CD14-positive monocyte (primary cell): ENCODE data around the gene WDR70. TPM values are rescaled to one million over a fixed set of nuclear protein-coding genes. Genes with fewer than 3 reads are reported as not detected.

Source experiments
- DNase-seq, 3 donors: peaks; one replicate each; pipeline ENCODE4 v3.0.0-alpha.2; 2011 to 2022
- H2AFZ ChIP-seq: 2 replicates; pipeline ENCODE4 v1.6.0; 2012; ENCODE audit warnings: mild to moderate bottlenecking, low read depth, low read length, inconsistent platforms; ENCODE audit not compliant: insufficient read depth, poor library complexity, severe bottlenecking
- H3K27ac ChIP-seq, 2 donors: 1 replicate in 1 of 2; 2 replicates in 1 of 2; pipeline ENCODE4 v1.5.1; 2012 to 2013; ENCODE audit warnings: low read length in 2 of 2, control low read depth in 1 of 2, inconsistent platforms in 1 of 2, low read depth in 1 of 2, mild to moderate bottlenecking in 1 of 2
- H3K27me3 ChIP-seq, 2 donors: one replicate each; pipeline versions ENCODE4 v1.6.0 to v1.6.1; 2011 to 2013; ENCODE audit warnings: low read length in 2 of 2; ENCODE audit not compliant: control insufficient read depth in 2 of 2, insufficient read depth in 2 of 2
- H3K36me3 ChIP-seq, 2 donors: replicated peaks in 1 of 2; 1 replicate in 1 of 2; 2 replicates in 1 of 2; pipeline versions ENCODE4 v1.5.1 to v1.6.1; 2012 to 2013; ENCODE audit warnings: low read length in 2 of 2, control low read depth in 1 of 2, inconsistent platforms in 1 of 2, mild to moderate bottlenecking in 1 of 2; ENCODE audit not compliant: insufficient read depth in 2 of 2, control insufficient read depth in 1 of 2
- H3K4me1 ChIP-seq, 2 donors: 1 replicate in 1 of 2; 2 replicates in 1 of 2; pipeline versions ENCODE4 v1.5.1 to v1.6.1; 2012 to 2013; ENCODE audit warnings: low read length in 2 of 2, control low read depth in 1 of 2, inconsistent platforms in 1 of 2, mild to moderate bottlenecking in 1 of 2, moderate library complexity in 1 of 2; ENCODE audit not compliant: insufficient read depth in 2 of 2, control insufficient read depth in 1 of 2
- H3K4me2 ChIP-seq: replicated peaks from 2 replicates; pipeline ENCODE3; 2012; ENCODE audit warnings: low read length, moderate library complexity, mild to moderate bottlenecking; ENCODE audit not compliant: poor library complexity, severe bottlenecking; ENCODE audit errors: extremely low read depth
- H3K4me3 ChIP-seq, 3 experiments: fragments of 200-600 bp in 1 of 3; sonication (generic) in 1 of 3; replicated peaks in 1 of 3; 1 replicate in 2 of 3; 2 replicates in 1 of 3; pipeline ENCODE4 v1.5.1; 2011 to 2013; ENCODE audit warnings: low read length in 3 of 3, mild to moderate bottlenecking in 3 of 3, control low read depth in 2 of 3, low read depth in 2 of 3, inconsistent platforms in 1 of 3, moderate library complexity in 1 of 3
- H3K79me2 ChIP-seq: 2 replicates; pipeline ENCODE4 v1.6.0; 2012; ENCODE audit warnings: mild to moderate bottlenecking, control low read depth, inconsistent platforms, low read length, moderate library complexity; ENCODE audit not compliant: insufficient read depth
- H3K9ac ChIP-seq: 2 replicates; pipeline ENCODE4 v1.6.0; 2017; ENCODE audit warnings: low read length, mild to moderate bottlenecking; ENCODE audit not compliant: insufficient read depth, poor library complexity, severe bottlenecking
- H3K9me3 ChIP-seq, 2 donors: replicated peaks in 1 of 2; 1 replicate in 1 of 2; 2 replicates in 1 of 2; pipeline versions ENCODE4 v1.5.1 to v1.6.1; 2012 to 2013; ENCODE audit warnings: low read length in 2 of 2, control low read depth in 1 of 2; ENCODE audit not compliant: control insufficient read depth in 1 of 2, insufficient read depth in 1 of 2
- H4K20me1 ChIP-seq: 2 replicates; pipeline ENCODE4 v1.6.0; 2012; ENCODE audit warnings: mild to moderate bottlenecking, low read length, control low read depth, moderate library complexity; ENCODE audit not compliant: insufficient read depth
- H3K27ac Mint-ChIP-seq, 7 donors: one replicate each; pipeline ENCODE4 v1.8.0; 2020; ENCODE audit warnings: mild to moderate bottlenecking in 7 of 7, mixed read lengths in 7 of 7, moderate library complexity in 6 of 7, inconsistent platforms in 2 of 7
- H3K27me3 Mint-ChIP-seq, 3 donors: one replicate each; pipeline ENCODE4 v1.8.0; 2021 to 2022; ENCODE audit warnings: low read depth in 3 of 3, mild to moderate bottlenecking in 3 of 3, mixed read lengths in 3 of 3, moderate library complexity in 3 of 3, inconsistent platforms in 1 of 3
- H3K36me3 Mint-ChIP-seq, 2 donors: one replicate each; pipeline ENCODE4 v1.8.0; 2020; ENCODE audit warnings: mixed read lengths in 2 of 2, inconsistent platforms in 1 of 2, mild to moderate bottlenecking in 1 of 2
- H3K4me1 Mint-ChIP-seq: one replicate; pipeline ENCODE4 v1.8.0; 2020; ENCODE audit warnings: mild to moderate bottlenecking, mixed read lengths
- H3K4me3 Mint-ChIP-seq, 2 donors: one replicate each; pipeline ENCODE4 v1.8.0; 2020; ENCODE audit warnings: mild to moderate bottlenecking in 2 of 2, mixed read lengths in 2 of 2, moderate library complexity in 1 of 2
- H3K9me3 Mint-ChIP-seq, 7 donors: one replicate each; pipeline ENCODE4 v1.8.0; 2020 to 2022; ENCODE audit warnings: mixed read lengths in 7 of 7, mild to moderate bottlenecking in 6 of 7, moderate library complexity in 6 of 7, inconsistent platforms in 2 of 7
- WGBS: methylation state at CpG from one replicate; pipeline ENCODE4 v1.1.5; 2013; ENCODE audit warnings: missing lambda C conversion rate; ENCODE audit not compliant: insufficient coverage; 5-methylcytosine and 5-hydroxymethylcytosine counted together
- intact Hi-C, 2 donors: fragments of 100-400 bp; cut with micrococcal nuclease; formaldehyde crosslinking; loops; one replicate each; pipeline versions ENCODE4 v1.15.0 to v1.15.1; 2023
- polyA plus RNA-seq, 3 donors: library from polyadenylated mRNA; depleted of rRNA in 1 of 3; unstranded in 2 of 3; stranded (reverse) in 1 of 3; fragments of 300-500 nt in 2 of 3; fragments of >200 nt in 1 of 3; fragmentation: Illumina TruSeq in 2 of 3; gene quantifications; 1 replicate in 2 of 3; 2 replicates in 1 of 3; pipeline ENCODE4 v1.2.3, GENCODE V29; 2012 to 2021
- TF ChIP-seq, protein P1 (sequence below): fragments of 200-600 bp; IDR thresholded peaks from one replicate; pipeline ENCODE4 v1.8.0; 2022; ENCODE audit warnings: antibody characterized with exemption, mild to moderate bottlenecking

WDR70 gene
- polyA plus RNA-seq, 3 donors = 13.1 to 21.0 (median 19.1) TPM

DNA sequence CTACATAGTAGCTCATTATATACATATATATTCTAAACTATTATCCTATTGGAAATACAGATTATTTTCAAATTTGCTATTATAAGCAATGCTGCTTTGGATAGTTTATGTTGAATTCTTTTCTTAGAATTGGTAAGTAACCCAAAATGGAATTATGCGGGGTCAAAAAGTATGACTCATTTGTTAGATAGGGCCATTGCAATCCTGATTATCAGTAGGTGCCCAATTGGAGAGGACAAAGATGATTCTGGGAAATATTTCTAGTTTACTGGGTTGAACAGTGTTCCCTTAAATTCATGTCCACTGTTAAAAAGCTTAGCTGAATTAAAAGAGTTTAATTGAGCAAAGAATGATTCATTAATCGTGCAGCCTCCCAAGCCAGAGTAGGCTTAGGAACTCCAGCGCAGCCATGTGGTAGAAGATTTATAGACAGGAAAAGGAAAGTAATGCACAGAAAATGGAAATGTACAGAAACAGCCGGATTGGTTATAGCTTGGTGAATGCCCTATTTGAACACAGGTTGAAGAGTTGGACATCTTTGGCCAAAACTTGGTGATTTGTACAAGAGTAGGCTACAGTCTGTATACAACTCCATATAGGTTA, 379.0 kb downstream of the WDR70 start:
- peaks cover 0 to 2% (median 1%) of the 10 kb centered on the region in 3 donors for H3K27me3 Mint-ChIP-seq
- no peak for DNase-seq
- TF ChIP-seq, protein P1, sequence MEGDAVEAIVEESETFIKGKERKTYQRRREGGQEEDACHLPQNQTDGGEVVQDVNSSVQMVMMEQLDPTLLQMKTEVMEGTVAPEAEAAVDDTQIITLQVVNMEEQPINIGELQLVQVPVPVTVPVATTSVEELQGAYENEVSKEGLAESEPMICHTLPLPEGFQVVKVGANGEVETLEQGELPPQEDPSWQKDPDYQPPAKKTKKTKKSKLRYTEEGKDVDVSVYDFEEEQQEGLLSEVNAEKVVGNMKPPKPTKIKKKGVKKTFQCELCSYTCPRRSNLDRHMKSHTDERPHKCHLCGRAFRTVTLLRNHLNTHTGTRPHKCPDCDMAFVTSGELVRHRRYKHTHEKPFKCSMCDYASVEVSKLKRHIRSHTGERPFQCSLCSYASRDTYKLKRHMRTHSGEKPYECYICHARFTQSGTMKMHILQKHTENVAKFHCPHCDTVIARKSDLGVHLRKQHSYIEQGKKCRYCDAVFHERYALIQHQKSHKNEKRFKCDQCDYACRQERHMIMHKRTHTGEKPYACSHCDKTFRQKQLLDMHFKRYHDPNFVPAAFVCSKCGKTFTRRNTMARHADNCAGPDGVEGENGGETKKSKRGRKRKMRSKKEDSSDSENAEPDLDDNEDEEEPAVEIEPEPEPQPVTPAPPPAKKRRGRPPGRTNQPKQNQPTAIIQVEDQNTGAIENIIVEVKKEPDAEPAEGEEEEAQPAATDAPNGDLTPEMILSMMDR = no peak
- Histone ChIP-seq H3K36me3 (peaks cover 0 to 10% of the 10 kb centered on the region in 2 donors), H3K27ac (no peak overlapping the region), H3K27me3 (no peaks in the 10 kb centered on the region), H3K4me3 (no peak overlapping the region), H3K79me2 (no peaks in the 10 kb centered on the region), H3K9ac (no peak overlapping the region), H2AFZ (no peak overlapping the region), H3K4me1 (no peaks in the 10 kb centered on the region), H4K20me1 (no peaks in the 10 kb centered on the region), H3K4me2 (no peak overlapping the region), H3K9me3 (peaks cover 0 to 4% of the 10 kb centered on the region in 2 donors)
- H3K27ac Mint-ChIP-seq = no peak overlapping the region
- intact Hi-C loops = no loop called here
- no peaks in the 10 kb centered on the region for H3K4me1 Mint-ChIP-seq
- H3K4me3 Mint-ChIP-seq = no peak overlapping the region
- H3K9me3 Mint-ChIP-seq = peaks cover 5 to 19% (median 8%) of the 10 kb centered on the region in 7 donors
- WGBS = 100% methylated on average over 3 of the region's 4 CpGs
- H3K36me3 Mint-ChIP-seq = peaks cover 23 to 24% of the 10 kb centered on the region in 2 donors

DNA sequence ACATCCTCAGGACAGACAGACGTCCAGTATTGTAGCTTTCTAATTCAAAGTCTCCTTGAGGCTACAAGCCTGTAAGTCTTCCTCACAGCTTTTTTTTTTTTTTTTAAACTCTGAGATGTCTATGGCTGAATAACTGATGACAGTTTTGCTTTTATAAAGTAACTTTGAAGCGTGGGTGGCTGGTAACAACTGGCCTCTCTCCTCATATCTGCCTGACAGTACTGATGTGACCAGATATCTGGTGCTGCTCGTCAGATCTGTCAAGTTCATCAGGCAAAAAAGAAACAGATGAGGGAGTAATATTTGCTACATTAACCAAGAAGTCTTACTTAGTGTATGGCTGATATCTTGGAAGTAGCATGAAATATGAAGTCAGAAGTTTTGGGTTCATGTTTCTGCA, 388.1 kb downstream of the WDR70 start:
- no peaks in the 10 kb centered on the region for H4K20me1 ChIP-seq
- H2AFZ ChIP-seq = no peak overlapping the region
- no peak overlapping the region for H3K4me3 ChIP-seq
- no peak for DNase-seq
- TF ChIP-seq, protein P1 = no peak
- no peaks in the 10 kb centered on the region for H3K79me2 ChIP-seq
- Mint-ChIP-seq H3K4me1 (peaks cover 4% of the 10 kb centered on the region), H3K36me3 (no peaks in the 10 kb centered on the region), H3K27me3 (peaks cover under 1 to 12% (median 3%) of the 10 kb centered on the region in 3 donors), H3K27ac (no peak overlapping the region), H3K4me3 (no peak overlapping the region), H3K9me3 (peaks cover 0 to 8% (median 0%) of the 10 kb centered on the region in 7 donors)
- H3K27ac ChIP-seq = no peak overlapping the region
- no peaks in the 10 kb centered on the region for H3K27me3 ChIP-seq
- intact Hi-C loops = no loop called here
- no peak overlapping the region for H3K4me2 ChIP-seq
- no peaks in the 10 kb centered on the region for H3K9me3 ChIP-seq
- no peaks in the 10 kb centered on the region for H3K36me3 ChIP-seq
- H3K9ac ChIP-seq = no peak overlapping the region
- WGBS = 100% methylated on average over 2 of the region's 3 CpGs
- no peaks in the 10 kb centered on the region for H3K4me1 ChIP-seq
